H9 (cell line): Measurements from ENCODE around the gene CALML5. TPM values are rescaled to one million over a fixed set of nuclear protein-coding genes. Genes with fewer than 3 reads are reported as not detected.
"Not testable (repeated sequence)": the region's sequence is repeated elsewhere in the genome, so short reads cannot be mapped to it uniquely, and the experiment has no call there.

Experiments used
- DNase-seq: peaks from one replicate; pipeline ENCODE4 v3.0.0-alpha.2; 2017
- H2AFZ ChIP-seq: one replicate; pipeline ENCODE4 v1.6.1; 2013; ENCODE audit warnings: mild to moderate bottlenecking, low read length, control low read depth, moderate library complexity
- H2AK5ac ChIP-seq: 2 replicates; pipeline ENCODE4 v1.6.1; 2013; ENCODE audit warnings: low read length, control low read depth, mixed read lengths; ENCODE audit not compliant: insufficient read length
- H2BK120ac ChIP-seq: one replicate; pipeline ENCODE4 v1.6.1; 2013; ENCODE audit warnings: low read depth, mild to moderate bottlenecking, low read length, control low read depth, inconsistent platforms; ENCODE audit not compliant: poor library complexity, severe bottlenecking
- H2BK12ac ChIP-seq: 2 replicates; pipeline ENCODE4 v1.6.1; 2013; ENCODE audit warnings: low read length, control low read depth, mixed read lengths, low read depth; ENCODE audit not compliant: insufficient read length
- H2BK15ac ChIP-seq: 2 replicates; pipeline ENCODE4 v1.6.1; 2013; ENCODE audit warnings: low read depth, low read length, control low read depth
- H2BK20ac ChIP-seq: one replicate; pipeline ENCODE4 v1.6.1; 2013; ENCODE audit warnings: low read depth, mild to moderate bottlenecking, low read length, control low read depth, inconsistent platforms; ENCODE audit not compliant: poor library complexity, severe bottlenecking
- H2BK5ac ChIP-seq: 2 replicates; pipeline ENCODE4 v1.6.1; 2013; ENCODE audit warnings: low read length, control low read depth, mixed read lengths; ENCODE audit not compliant: insufficient read length
- H3K14ac ChIP-seq: 2 replicates; pipeline ENCODE4 v1.6.1; 2013; ENCODE audit warnings: low read length, control low read depth; ENCODE audit not compliant: insufficient read depth
- H3K18ac ChIP-seq: 2 replicates; pipeline ENCODE4 v1.6.1; 2013; ENCODE audit warnings: low read depth, mild to moderate bottlenecking, mixed read lengths, low read length, control low read depth; ENCODE audit not compliant: insufficient read length
- H3K23ac ChIP-seq: 2 replicates; pipeline ENCODE4 v1.6.1; 2013; ENCODE audit warnings: low read length, control low read depth, mixed read lengths, low read depth; ENCODE audit not compliant: insufficient read length
- H3K23me2 ChIP-seq: 2 replicates; pipeline ENCODE4 v1.6.1; 2013; ENCODE audit warnings: low read depth, mild to moderate bottlenecking, mixed read lengths, low read length, control low read depth; ENCODE audit not compliant: insufficient read length, poor library complexity, severe bottlenecking
- H3K27ac ChIP-seq: 2 replicates; pipeline ENCODE4 v1.5.1; 2013; ENCODE audit warnings: low read length, control low read depth, mixed read lengths, low read depth; ENCODE audit not compliant: insufficient read length
- H3K27me3 ChIP-seq: 2 replicates; pipeline ENCODE4 v1.6.1; 2013; ENCODE audit warnings: low read length, control low read depth, inconsistent platforms; ENCODE audit not compliant: insufficient read depth
- H3K4ac ChIP-seq: 2 replicates; pipeline ENCODE4 v1.6.1; 2013; ENCODE audit warnings: low read depth, mild to moderate bottlenecking, control low read depth, inconsistent platforms, low read length, moderate library complexity
- H3K4me1 ChIP-seq: 2 replicates; pipeline ENCODE4 v1.6.1; 2013; ENCODE audit warnings: low read length, control low read depth, inconsistent platforms; ENCODE audit not compliant: insufficient read depth
- H3K4me2 ChIP-seq: 2 replicates; pipeline ENCODE4 v1.6.1; 2013; ENCODE audit warnings: low read length, control low read depth, mixed read lengths; ENCODE audit not compliant: insufficient read length, insufficient read depth
- H3K56ac ChIP-seq: 2 replicates; pipeline ENCODE4 v1.6.1; 2013; ENCODE audit warnings: low read depth, mild to moderate bottlenecking, mixed read lengths, low read length, control low read depth; ENCODE audit not compliant: insufficient read length
- H3K79me1 ChIP-seq: 2 replicates; pipeline ENCODE4 v1.6.1; 2013; ENCODE audit warnings: low read depth, mild to moderate bottlenecking, moderate library complexity, low read length, control low read depth, inconsistent platforms; ENCODE audit not compliant: insufficient read depth, poor library complexity, severe bottlenecking
- H3K79me2 ChIP-seq: 2 replicates; pipeline ENCODE4 v1.6.1; 2013; ENCODE audit warnings: low read length, control low read depth, inconsistent platforms; ENCODE audit not compliant: insufficient read depth
- H3K9ac ChIP-seq: 2 replicates; pipeline ENCODE4 v1.6.1; 2013; ENCODE audit warnings: low read length, control low read depth, mixed read lengths; ENCODE audit not compliant: insufficient read length; ENCODE audit errors: extremely low read depth
- H3K9me3 ChIP-seq: one replicate; pipeline ENCODE4 v1.6.1; 2013; ENCODE audit warnings: low read depth, low read length, inconsistent platforms; ENCODE audit not compliant: control insufficient read depth
- H3T11ph ChIP-seq: one replicate; pipeline ENCODE4 v1.6.1; 2013; ENCODE audit warnings: mild to moderate bottlenecking, low read length, control low read depth, inconsistent platforms
- H4K20me1 ChIP-seq: one replicate; pipeline ENCODE4 v1.6.1; 2013; ENCODE audit not compliant: control insufficient read depth, insufficient read length, insufficient read depth
- H4K5ac ChIP-seq: 2 replicates; pipeline ENCODE4 v1.6.1; 2013; ENCODE audit warnings: low read depth, mild to moderate bottlenecking, mixed read lengths, low read length, control low read depth; ENCODE audit not compliant: insufficient read length
- H4K8ac ChIP-seq: replicated peaks from 2 replicates; pipeline ENCODE4 v1.6.1; 2013; ENCODE audit warnings: low read length, control low read depth, mixed read lengths, low read depth; ENCODE audit not compliant: insufficient read length
- H4K91ac ChIP-seq: 2 replicates; pipeline ENCODE4 v1.6.1; 2013; ENCODE audit warnings: low read depth, mild to moderate bottlenecking, moderate library complexity, mixed read lengths, low read length, control low read depth; ENCODE audit not compliant: insufficient read length
- H3K27ac Mint-ChIP-seq, 3 experiments: 2 replicates in 2 of 3; 3 replicates in 1 of 3; pipeline ENCODE4 v1.8.0; 2020 to 2021; ENCODE audit warnings: mixed read lengths in 3 of 3, mild to moderate bottlenecking in 1 of 3, moderate library complexity in 1 of 3
- H3K27me3 Mint-ChIP-seq: 2 replicates; pipeline ENCODE4 v1.8.0; 2021; ENCODE audit warnings: low read depth, mild to moderate bottlenecking, moderate library complexity, mixed read lengths
- H3K36me3 Mint-ChIP-seq, 3 experiments: 2 replicates in 2 of 3; 3 replicates in 1 of 3; pipeline ENCODE4 v1.8.0; 2020 to 2021; ENCODE audit warnings: low read depth in 3 of 3, mixed read lengths in 3 of 3; ENCODE audit not compliant: insufficient read depth in 1 of 3
- H3K4me1 Mint-ChIP-seq, 2 experiments: 2 replicates each; pipeline ENCODE4 v1.8.0; 2020; ENCODE audit warnings: mixed read lengths in 2 of 2
- H3K4me3 Mint-ChIP-seq, 2 experiments: 2 replicates in 1 of 2; 3 replicates in 1 of 2; pipeline ENCODE4 v1.8.0; 2020 to 2021; ENCODE audit warnings: mild to moderate bottlenecking in 2 of 2, mixed read lengths in 2 of 2, moderate library complexity in 1 of 2
- H3K9me3 Mint-ChIP-seq, 2 experiments: 2 replicates in 1 of 2; 3 replicates in 1 of 2; pipeline ENCODE4 v1.8.0; 2020; ENCODE audit warnings: mild to moderate bottlenecking in 2 of 2, mixed read lengths in 2 of 2, moderate library complexity in 1 of 2
- WGBS: extraction: QIAGEN DNeasy Blood & Tissue Kit; methylation state at CpG from one replicate; pipeline ENCODE4 v1.1.7; 2013; ENCODE audit warnings: missing lambda C conversion rate, low lambda C conversion rate, mixed read lengths; ENCODE audit not compliant: insufficient read length; ENCODE audit errors: extremely low coverage; 5-methylcytosine and 5-hydroxymethylcytosine counted together
- total RNA-seq: library from RNA; stranded (reverse); gene quantifications from 2 replicates; pipeline ENCODE4 v1.2.1, GENCODE V29; 2021

Gene CALML5
- total RNA-seq, 1 experiment from 2014 or later, result not detected

- not testable (repeated sequence) for H3K14ac ChIP-seq, H3K56ac ChIP-seq, H2BK5ac ChIP-seq, H3K27me3 ChIP-seq, H2BK20ac ChIP-seq, H3K23ac ChIP-seq, H3K23me2 ChIP-seq, H3T11ph ChIP-seq, H3K4me1 ChIP-seq, H2AFZ ChIP-seq, H3K27ac Mint-ChIP-seq, H3K9ac ChIP-seq, H3K18ac ChIP-seq, H3K4me2 ChIP-seq, H2BK12ac ChIP-seq, H3K4ac ChIP-seq, H4K5ac ChIP-seq, H3K4me3 Mint-ChIP-seq, H3K27ac ChIP-seq, H2BK120ac ChIP-seq, H2AK5ac ChIP-seq, H3K9me3 ChIP-seq, H4K20me1 ChIP-seq, H4K91ac ChIP-seq, H2BK15ac ChIP-seq, DNase-seq, H4K8ac ChIP-seq, H3K79me1 ChIP-seq, H3K79me2 ChIP-seq
- WGBS, result no CpG with 5 or more reads among the region's 8 CpGs
- Mint-ChIP-seq H3K4me1 (peaks cover 9 to 18% of the 10 kb centered on the region in 2 experiments), H3K27me3 (peaks cover 15% of the 10 kb centered on the region), H3K9me3 (peaks cover 25 to 28% of the 10 kb centered on the region in 2 experiments), H3K36me3 (peaks cover 12 to 26% (median 22%) of the 10 kb centered on the region in 3 experiments)
These were observed 24.3 kb downstream of the CALML5 start for GRCh38 chr10:5475088-5475487.

DNA sequence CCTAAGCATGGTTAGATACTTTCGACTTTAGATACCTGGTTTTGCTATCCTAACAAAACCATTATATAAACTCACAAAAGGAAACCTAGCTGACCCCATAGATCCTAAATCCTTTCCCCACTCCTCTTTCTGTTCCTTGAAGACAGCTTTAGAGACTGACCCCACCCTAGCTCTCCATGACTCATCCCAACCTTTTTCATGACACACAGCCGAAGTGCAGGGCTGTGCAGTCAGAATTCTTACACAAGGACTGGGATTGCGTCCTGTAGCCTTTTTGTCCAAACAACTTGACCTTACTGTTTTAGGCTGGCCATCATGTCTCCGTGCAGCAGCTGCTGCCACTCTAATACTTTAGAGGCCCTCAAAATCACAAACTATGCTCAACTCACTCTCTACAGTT is 24.7 kb downstream of the CALML5 start:
- not testable (repeated sequence) for H4K20me1 ChIP-seq, H4K5ac ChIP-seq, H3K14ac ChIP-seq, H3K23me2 ChIP-seq, H2AK5ac ChIP-seq, DNase-seq, H3K27ac ChIP-seq, H2BK120ac ChIP-seq, H2BK5ac ChIP-seq, H2BK20ac ChIP-seq, H3K27ac Mint-ChIP-seq, H2AFZ ChIP-seq, H3K4me3 Mint-ChIP-seq, H2BK12ac ChIP-seq, H3K9ac ChIP-seq, H3K4ac ChIP-seq, H3T11ph ChIP-seq, H3K4me1 ChIP-seq, H3K79me2 ChIP-seq, H4K91ac ChIP-seq, H3K18ac ChIP-seq, H3K79me1 ChIP-seq, H3K23ac ChIP-seq, H2BK15ac ChIP-seq, H3K27me3 ChIP-seq, H4K8ac ChIP-seq, H3K56ac ChIP-seq, H3K4me2 ChIP-seq, H3K9me3 ChIP-seq
- peaks cover 12 to 20% of the 10 kb centered on the region in 2 experiments for H3K4me1 Mint-ChIP-seq
- H3K27me3 Mint-ChIP-seq, result peaks cover 16% of the 10 kb centered on the region
- H3K36me3 Mint-ChIP-seq, result peaks cover 12 to 29% (median 23%) of the 10 kb centered on the region in 3 experiments
- WGBS, result no CpG with 5 or more reads among the region's 4 CpGs
- H3K9me3 Mint-ChIP-seq, result peaks cover 29% of the 10 kb centered on the region in 2 experiments
